Fibroblast of skin of abdomen (primary cell): Measurements from ENCODE around the gene PFKL.

Experiments
- DNase-seq: peaks from one replicate; pipeline ENCODE4 v3.0.0-alpha.2; 2013

Gene PFKL

DNA sequence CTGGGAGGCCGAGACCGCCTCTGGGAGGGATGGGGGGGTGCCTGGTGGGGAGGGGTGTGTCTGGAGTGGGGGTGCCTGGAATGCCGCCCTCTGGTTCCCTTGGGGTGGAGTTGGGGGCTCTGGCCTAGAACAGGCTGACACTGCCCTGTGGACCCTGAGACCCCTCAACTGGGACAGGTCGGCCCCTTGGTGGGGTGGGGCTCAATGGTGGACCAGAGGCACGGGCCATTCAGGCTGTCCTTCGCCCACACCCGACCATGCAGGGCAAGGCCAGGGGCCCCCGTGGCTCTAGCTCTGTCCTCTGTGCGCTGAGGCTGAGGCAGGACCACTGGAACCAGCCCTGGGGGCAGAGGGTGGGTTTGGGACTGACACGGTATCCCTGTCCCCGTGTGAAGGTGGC is 14.7 kb downstream of the PFKL start:
- DNase-seq = no peak

DNA sequence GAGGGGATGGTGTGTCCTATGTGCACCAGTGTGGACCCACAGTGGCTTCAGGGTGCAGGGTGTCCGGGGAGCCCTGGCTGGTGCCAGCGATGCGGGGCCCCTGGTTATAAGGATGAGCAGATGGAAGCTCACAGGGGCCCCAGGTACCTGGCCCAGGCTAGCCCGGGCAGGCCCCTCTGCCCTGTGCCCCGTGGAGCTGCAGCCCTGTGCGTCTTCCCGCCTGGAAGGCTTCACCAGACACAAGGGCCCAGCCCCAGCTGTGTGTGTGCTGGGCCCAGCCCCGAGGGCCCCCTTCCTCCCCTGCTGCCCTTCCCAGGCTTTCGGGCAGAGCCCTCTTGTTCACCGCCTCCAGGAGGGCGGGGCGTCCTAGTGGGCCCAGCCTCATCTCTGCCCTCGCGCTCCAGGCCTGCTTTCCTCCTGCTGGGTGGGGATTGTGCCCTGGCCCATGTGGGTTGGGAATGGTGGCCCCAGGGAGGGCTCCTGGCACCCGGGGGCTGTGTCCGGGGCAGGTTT is 15.9 kb downstream of the PFKL start:
- no peak for DNase-seq

DNA sequence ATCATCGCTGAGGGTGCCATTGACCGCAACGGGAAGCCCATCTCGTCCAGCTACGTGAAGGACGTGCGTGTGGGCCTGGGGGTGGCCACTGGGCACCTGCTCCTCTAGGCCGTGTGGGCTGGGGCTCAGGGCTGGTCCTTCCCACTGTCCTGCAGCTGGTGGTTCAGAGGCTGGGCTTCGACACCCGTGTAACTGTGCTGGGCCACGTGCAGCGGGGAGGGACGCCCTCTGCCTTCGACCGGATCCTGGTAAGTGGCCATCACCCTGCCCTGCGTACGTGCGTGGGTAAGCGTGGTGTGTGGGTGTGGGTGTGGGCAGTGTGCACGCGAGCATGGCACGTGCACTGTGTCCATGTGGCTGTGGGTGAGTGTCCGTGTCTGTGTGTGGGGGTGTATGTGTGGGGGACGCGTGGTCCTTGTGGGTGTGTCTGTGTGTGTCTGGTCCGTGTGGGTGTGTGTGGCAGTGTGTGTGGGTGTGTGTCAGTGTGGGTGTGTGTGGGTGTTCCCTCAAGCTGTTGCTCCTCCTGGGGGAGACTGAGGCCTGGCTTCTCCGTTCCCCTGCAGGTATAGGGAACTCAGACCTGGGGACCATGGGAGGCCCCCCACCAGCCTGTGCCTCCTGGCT is 16.5 kb downstream of the PFKL start:
- no peak for DNase-seq

DNA sequence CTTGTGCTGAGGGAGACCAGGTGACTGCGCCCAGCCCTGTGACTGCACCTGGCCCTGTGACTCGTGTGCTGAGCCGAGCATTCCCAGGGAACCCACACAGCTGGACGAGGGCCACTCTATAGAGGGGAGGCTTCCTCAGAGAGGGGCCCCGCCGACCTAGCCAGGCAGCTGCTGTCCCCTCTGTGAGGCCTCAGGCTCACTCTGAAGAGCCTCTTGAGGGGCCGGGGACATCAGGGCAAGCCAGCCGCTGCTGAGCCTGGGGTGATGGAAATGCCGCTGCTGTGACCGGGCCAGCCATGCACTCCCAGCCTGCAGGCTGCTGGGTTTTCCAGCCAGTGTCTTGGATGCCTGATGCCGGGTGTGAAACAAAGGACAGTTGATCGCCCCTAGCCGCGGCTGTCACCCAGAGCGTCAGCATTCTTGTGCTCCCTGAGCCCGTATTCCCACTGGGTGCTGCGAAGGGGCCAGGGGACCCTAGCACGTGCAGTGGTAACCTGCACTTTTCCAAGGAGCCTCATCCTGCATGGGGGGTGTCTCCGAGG is 17.5 kb downstream of the PFKL start:
- DNase-seq = no peak

DNA sequence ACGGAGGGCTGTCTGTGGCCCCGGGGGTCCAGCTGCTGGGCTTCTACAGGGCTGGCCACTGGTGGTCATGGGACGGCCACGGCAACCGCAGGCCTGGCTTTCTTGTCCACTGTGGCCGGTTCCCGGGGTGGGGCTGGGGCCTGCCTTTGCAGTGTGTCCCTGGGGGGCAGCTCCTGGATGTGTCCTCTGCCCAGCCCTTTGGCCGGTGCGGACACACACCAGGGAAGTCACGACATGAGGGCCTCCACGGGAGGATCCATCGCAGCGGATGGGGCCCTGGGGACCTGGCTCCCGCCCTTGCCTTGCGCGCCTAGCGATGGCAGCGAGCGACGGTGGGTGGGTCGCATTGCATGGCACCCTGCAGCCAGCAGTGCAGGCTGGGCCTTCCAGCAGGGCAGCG is 18.0 kb downstream of the PFKL start:
- DNase-seq = no peak

DNA sequence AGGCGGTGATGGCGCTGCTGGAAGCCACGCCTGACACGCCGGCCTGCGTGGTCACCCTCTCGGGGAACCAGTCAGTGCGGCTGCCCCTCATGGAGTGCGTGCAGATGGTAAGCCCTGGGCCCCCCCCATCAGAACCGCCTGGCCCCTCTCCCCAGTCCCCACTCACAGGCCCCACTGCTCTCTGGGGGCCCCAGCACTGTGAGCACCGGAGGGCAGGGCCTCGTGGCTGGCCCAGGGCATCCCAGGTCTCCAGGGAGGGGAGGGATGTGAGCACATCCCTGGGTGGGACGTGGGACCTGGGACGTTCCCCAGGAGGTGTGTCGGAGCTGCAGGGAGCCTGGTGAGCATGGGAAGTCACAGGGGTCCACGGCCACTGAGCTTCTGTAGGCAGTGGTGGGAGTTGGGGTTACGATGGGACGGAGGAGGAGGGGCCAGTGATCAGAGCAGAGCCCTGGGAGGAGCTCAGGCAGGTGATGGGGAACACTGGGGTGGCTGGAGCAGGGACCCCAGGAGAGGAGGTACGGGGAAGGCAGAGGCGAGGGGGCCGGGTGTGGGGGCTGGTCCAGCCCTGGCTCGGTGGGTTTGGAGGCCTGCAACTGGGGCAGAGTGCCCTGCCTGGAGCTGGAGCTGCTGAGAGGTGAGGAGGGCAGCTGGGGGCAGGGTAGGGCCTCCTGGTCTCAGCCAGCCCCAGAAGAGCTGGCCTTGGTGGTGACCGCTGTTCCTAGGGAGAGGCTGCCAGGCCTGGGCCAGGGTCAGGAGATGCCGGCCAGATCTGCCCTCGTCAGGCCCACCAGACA is 18.8 kb downstream of the PFKL start:
- no peak for DNase-seq

DNA sequence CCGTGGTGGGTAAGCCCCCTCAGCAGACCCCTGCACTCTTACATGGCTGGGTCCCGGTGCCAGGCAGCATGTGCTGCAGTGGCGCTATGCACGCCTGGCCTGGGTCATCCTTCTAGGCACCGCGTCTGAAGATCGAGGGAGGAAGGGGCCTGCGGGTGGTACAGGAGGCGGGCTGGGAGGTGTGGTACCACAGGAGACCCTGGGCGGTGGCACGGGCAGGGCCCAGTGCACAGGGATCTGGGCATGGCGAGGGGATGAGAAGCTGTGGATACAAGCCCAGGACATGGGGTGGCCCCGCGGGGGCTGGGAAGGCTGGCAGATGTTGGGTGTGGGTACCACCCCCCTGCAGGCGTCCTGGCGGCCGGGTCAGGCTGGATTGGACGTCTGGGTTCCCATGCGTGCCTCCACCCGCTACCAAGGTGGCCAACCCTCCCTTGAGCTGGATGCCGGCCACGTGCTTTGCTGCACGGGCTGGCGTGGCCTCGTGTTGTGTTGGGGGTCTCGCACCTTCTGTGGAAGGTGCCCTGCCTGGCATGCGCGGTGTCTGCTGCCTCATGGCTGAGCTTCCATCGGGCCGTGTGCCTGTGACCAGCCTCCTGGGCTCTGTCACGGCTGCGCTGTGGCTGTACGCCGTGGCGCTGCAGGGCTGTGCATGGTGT is 19.7 kb downstream of the PFKL start:
- DNase-seq = no peak

DNA sequence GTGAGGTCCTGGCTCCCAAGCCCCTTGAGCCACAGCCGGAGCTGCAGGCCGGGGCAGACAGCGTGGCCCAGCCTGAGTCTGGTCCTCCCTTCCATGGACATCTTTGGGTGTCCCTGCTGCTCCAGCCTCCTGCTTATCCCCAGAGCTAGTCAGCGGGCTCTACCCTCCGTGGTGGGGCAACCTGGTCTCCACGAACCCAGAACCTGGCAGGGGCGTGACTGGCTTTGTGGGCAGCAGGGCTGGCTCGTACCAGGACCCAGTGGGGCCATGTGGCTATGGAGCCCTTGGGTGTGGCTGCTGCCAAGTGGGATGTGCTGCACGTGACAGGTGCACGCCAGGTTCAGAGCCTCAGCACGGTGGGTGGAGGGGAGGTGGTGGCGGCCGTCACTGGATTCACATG is 21.0 kb downstream of the PFKL start:
- DNase-seq = no peak

DNA sequence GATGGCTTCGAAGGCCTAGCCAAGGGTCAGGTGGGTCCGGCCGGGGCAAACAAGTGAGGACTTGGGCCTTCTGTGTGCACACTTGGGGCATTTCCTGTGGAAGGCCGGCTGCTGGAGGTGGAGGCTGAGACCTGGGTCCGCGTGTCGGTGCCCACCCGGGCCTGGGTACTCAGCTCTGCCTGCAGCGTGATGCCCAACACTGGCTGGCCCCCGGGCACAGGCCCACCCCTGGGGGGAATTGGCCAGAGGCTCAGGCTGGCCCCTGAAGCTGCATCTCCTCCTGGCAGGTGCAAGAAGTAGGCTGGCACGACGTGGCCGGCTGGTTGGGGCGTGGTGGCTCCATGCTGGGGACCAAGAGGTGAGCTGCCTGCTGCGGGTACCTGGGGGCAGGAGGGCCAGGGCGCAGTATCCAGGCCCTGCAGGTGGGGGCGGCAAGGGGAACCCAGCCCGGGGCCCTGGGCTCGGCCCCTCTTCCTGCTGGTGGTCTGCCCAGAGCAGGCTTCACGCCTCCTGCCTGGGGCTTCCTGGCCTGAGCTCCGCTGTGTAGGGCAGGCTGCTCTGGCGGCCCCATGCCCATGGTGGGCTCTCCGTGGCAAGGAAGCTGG is 22.1 kb downstream of the PFKL start:
- DNase-seq = no peak

DNA sequence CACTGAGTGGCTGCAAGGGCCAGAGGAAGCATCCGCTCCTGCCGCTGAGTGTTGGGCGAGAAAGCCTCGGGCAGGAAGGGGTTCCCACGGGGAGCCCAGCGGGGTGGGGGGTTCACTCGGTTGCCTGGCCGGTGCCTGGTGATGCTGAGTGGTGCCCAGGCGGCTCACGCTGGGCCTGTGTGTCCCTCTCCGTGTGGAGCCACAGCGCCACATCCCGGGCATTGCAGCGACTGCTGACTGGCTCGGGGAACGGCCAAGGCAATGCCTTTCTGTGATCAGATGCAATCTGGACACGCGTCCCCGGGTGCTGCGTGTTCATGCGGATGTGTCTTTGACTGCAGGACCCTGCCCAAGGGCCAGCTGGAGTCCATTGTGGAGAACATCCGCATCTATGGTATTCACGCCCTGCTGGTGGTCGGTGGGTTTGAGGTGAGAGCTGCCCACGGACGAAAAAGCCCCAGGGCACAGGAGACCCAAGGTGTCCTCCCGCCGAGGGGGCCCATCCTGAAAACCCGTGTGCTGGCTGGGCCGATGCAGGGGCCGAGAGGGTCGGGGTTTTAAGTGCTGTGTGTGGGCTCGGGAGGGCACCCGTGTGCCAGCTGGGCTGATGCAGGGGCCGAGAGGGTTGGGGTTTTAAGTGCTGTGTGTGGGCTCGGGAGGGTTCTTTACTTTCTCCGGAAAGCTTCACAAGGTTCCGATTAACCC is 22.9 kb downstream of the PFKL start:
- no peak for DNase-seq

DNA sequence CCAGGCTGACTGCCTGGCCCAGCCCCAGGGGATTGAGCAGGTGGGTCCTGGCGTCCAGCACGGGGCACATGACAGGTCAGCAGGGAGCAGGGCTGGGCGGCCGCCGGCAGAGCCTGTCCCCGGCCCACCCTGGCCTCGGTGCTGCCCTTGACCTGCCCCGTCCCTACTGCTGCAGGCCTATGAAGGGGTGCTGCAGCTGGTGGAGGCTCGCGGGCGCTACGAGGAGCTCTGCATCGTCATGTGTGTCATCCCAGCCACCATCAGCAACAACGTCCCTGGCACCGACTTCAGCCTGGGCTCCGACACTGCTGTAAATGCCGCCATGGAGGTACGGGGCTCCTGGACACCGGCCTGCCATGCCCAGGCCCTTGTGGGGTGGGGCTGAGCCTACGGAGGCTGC is 23.7 kb downstream of the PFKL start:
- no peak for DNase-seq

DNA sequence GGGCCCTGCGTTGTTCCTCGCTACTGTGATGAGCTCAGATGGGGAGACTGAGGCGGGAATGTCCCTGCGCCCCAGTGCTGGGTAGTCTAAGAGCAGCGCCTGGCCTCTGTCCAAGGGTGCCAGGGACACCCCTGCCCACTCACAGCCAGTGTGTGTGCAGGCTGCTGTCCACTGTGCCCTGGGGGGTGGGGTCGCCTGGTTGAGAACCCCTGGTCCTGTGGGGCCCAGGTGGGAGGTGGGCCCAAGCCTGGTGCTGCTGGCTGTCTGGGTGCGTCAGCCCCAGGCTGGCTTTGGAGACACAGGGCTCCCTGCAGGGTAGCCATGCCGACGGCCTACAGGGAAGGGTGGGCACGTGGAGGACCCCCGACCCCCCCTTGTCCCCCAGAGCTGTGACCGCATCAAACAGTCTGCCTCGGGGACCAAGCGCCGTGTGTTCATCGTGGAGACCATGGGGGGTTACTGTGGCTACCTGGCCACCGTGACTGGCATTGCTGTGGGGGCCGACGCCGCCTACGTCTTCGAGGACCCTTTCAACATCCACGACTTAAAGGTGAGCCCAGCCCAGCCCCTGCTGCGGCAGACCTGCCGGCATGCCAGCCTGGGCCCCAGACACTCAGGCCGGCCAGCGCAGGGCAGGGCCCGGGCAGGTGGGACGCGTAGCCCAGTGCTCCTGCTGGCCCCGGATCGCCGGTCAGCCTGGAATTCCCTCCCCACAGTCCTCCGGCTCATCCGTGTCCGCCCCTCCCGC is 24.4 kb downstream of the PFKL start:
- DNase-seq = no peak

DNA sequence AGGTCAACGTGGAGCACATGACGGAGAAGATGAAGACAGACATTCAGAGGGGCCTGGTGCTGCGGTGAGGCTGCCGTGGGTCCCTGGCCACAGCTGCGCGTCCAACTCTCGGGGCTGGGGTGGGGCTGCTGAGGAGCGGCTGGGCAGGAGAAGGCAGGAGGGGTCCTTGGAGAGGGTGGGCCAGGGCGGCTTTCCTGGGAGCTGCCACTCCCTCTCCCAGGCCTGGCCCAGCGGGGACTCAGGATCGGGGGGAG is 24.9 kb downstream of the PFKL start:
- no peak for DNase-seq

DNA sequence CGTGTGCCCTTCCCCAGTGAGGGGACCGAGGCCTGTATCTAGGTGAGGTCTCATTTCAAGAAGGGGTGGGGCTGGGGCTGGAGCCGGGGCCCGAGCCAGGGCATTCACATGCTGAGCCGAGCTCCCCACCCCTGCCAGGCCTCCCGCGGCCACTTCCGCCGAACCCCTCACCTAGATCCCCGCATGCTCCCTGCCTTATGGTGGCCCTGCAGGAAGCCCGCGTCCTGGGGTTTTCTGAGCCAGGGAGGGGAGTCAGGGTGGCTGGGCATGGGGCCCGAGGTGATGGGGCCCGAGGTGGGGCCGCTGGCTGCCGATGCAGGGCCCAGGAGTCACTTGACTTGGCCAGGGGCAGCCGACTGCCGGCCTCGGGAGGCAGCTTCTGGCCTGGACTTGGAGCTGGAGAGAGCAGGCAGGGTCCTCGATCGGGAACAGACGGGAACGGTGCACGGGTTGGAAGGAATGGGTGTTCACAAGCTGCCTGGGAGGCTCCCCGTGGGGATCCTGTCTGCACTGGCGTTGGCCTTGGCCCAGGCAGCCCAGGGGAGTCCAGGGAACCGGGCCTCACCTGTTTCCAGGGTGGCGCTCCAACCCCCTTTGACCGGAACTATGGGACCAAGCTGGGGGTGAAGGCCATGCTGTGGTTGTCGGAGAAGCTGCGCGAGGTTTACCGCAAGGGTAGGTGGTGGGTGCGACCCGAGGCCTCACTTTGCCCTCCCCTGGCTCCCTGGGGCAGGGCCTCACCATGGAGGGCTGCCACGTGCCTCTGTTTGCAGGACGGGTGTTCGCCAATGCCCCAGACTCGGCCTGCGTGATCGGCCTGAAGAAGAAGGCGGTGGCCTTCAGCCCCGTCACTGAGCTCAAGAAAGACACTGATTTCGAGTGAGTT is 25.8 kb downstream of the PFKL start:
- no peak for DNase-seq

DNA sequence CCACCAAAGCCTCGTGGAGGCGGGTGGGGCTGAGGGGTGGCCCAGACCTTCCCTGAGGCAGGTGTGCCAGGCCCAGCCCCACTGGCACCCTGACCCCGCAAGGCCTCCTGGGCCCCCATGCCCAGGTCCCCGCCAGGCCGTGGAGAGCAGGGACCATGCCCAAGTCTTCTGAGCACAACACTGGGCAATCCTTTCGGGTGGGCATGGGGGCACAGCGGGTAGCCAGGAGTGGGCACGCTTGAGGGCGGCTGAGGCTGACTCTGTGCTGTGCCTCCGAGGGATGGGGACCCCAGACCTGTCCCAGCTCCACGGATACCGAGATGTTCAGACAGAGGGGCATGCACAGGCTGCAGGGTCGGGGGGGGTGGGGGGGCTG is 26.4 kb downstream of the PFKL start:
- DNase-seq = no peak

DNA sequence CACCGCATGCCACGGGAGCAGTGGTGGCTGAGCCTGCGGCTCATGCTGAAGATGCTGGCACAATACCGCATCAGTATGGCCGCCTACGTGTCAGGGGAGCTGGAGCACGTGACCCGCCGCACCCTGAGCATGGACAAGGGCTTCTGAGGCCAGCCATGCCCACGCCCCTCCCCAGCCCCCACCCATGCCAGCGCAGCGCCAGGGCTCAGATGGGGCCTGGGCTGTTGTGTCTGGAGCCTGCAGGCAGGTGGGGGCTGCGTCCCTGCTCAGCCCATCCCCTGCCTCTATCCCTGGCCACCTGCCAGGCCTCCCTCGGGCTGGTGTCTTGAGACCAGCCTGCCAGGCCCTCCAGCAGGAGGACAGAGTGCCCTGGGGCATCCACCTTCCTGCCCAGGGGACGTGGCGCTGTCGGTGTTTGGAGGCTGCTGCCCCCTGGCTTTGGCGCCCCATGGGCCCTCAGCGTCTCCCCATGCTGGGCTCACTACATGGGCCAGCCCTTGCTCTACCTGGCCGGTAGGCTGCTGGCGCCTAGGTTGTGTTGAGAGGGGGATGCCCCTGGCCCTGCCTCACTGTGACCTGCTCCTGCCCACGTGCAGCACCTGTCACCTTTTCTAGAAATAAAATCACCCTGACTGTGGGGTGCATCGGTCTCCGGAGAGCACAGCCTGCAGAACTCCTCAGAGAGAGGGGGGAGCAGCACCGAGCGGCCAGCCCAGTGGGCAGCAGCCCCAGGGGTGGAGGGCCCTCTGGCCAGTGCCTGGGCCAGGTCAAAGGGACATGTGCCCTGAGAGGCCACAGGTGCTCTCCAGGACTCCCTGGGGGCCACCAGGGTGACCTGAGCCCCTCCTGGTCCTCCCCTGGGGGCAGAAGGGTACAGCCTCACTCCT is 27.1 kb downstream of the PFKL start:
- no peak for DNase-seq

DNA sequence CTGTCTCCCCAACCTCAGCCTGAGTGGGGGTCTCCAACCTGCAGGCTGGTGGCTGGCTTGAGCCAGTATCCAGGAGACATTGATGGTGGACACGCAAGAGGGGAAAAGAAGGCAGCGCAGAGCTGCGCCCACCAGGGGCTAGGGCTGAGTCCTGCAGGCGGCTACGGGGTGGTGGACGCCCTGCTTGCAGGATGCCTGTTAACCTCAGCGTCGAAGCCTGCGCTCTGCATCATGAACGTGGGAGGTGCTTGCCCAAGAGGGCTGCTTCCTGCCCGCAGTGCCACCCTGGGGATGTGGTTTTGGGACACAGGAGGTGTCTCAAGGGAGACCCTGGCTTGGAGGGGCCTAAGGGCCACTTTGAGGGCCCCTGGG is 27.7 kb downstream of the PFKL start:
- no peak for DNase-seq

DNA sequence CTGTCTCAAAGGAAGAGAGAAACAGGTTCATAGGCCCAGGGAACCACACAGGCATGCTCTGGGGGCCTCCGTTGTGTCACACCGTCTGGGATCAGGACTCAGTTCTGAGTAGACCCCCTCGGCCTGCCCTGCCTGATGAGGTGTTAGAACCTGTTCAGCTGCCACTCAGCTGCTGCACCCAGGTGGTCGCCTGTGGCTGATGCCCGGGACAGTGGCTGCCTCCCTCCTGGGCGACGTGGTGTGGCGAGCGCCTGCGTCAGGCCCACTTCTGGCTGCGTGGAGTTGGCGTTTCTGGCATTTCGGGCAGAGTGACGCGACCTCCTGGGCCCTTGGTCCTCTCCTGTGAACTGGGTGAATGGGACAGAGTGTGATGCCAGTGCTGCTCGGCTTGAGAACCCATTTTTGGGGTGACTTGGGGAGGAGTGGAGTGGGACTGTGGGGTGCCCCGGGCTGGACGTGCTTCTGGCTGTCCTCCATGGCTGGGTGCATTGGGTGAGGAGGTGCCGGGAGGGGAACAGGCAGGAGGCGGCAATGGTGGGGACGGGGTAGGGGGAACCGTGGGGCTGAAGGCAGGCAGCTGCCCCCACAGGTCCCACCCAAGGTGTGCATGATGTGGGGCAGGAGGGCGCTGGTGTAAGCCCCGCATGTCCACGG is 28.5 kb downstream of the PFKL start:
- no peak for DNase-seq
